ENCODE measurements around the gene SLC9A6. TPM values are rescaled to one million over a fixed set of nuclear protein-coding genes. Genes with fewer than 3 reads are reported as not detected.

Gene SLC9A6
- total and polyA plus RNA-seq, 2 of the 13 experiments (the other 11 are each of a cell fraction or from before 2014, with no cell fraction given), result 3.9 to 8.0 TPM

DNA sequence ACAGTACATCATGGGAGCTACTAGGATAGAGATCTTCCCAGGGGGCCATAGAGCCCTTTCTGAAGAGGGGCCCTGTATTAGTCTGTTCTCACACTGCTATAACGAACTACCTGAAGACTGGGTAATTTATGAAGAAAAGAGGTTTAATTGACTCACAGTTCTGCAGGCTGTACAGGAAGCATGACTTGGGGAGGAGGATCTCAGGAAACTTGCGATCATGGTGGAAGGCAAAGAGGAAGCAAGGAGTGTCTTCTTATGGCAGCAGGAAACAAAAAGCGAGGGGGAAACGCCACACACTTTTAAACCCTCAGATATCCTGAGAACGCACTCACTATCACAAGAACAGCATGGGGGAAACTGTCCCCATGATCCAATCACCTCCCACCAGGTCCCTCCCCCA lies 4.2 kb upstream of the SLC9A6 start:
- CTCF ChIA-PET (ENCODE audit: low intra/inter-chr PET ratio, low total read pairs), result no interaction called here
- Histone ChIP-seq H3K27ac (ENCODE audit: extremely low read length, insufficient read depth, low read length) (no peak overlapping the region), H3K4me1 (ENCODE audit: insufficient read depth, low read length) (no peaks in the 10 kb centered on the region; the same call in 1 of the 2 replicates), H3K27me3 (ENCODE audit: control insufficient read depth in 1 of 2, insufficient read depth in 2 of 2, low read length in 2 of 2) (no peaks in the 10 kb centered on the region), H3K4me2 (ENCODE audit: low read depth, low read length) (no peak overlapping the region), H3K79me2 (ENCODE audit: insufficient read depth, low read length) (no peaks in the 10 kb centered on the region), H3K9ac (ENCODE audit: insufficient read depth, low read depth, low read length) (no peak overlapping the region), H4K20me1 (ENCODE audit: insufficient read depth, low read length) (no peaks in the 10 kb centered on the region), H3K9me3 (ENCODE audit: low read length) (no peaks in the 10 kb centered on the region), H2AFZ (ENCODE audit: low read length) (no peak overlapping the region), H3K4me3 (replicated peaks in 1 of 3; ENCODE audit: insufficient read depth in 1 of 3, low read depth in 2 of 3, low read length in 3 of 3) (no peak overlapping the region), H3K36me3 (replicated peaks in 1 of 2; ENCODE audit: control insufficient read depth in 1 of 2, insufficient read depth in 2 of 2, low read length in 2 of 2) (no peaks in the 10 kb centered on the region)
- intact Hi-C loops (cut with micrococcal nuclease; ENCODE audit: unreplicated experiment) (no loop called here), in situ Hi-C loops (cut with HindIII; ENCODE audit: extremely low pct_ligation_motif_present, low pct_unique_long_range_greater_than_20kb) (no loop called here)
- no peak for DNase-seq (ENCODE audit: low spot score)
- TF ChIP-seq, protein P1, sequence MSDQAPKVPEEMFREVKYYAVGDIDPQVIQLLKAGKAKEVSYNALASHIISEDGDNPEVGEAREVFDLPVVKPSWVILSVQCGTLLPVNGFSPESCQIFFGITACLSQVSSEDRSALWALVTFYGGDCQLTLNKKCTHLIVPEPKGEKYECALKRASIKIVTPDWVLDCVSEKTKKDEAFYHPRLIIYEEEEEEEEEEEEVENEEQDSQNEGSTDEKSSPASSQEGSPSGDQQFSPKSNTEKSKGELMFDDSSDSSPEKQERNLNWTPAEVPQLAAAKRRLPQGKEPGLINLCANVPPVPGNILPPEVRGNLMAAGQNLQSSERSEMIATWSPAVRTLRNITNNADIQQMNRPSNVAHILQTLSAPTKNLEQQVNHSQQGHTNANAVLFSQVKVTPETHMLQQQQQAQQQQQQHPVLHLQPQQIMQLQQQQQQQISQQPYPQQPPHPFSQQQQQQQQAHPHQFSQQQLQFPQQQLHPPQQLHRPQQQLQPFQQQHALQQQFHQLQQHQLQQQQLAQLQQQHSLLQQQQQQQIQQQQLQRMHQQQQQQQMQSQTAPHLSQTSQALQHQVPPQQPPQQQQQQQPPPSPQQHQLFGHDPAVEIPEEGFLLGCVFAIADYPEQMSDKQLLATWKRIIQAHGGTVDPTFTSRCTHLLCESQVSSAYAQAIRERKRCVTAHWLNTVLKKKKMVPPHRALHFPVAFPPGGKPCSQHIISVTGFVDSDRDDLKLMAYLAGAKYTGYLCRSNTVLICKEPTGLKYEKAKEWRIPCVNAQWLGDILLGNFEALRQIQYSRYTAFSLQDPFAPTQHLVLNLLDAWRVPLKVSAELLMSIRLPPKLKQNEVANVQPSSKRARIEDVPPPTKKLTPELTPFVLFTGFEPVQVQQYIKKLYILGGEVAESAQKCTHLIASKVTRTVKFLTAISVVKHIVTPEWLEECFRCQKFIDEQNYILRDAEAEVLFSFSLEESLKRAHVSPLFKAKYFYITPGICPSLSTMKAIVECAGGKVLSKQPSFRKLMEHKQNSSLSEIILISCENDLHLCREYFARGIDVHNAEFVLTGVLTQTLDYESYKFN (CRISPR knock-in tag; conservative IDR thresholded peaks at IDR 0.05), result no peak
- TF ChIP-seq, protein P2, sequence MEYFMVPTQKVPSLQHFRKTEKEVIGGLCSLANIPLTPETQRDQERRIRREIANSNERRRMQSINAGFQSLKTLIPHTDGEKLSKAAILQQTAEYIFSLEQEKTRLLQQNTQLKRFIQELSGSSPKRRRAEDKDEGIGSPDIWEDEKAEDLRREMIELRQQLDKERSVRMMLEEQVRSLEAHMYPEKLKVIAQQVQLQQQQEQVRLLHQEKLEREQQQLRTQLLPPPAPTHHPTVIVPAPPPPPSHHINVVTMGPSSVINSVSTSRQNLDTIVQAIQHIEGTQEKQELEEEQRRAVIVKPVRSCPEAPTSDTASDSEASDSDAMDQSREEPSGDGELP (IDR thresholded peaks at IDR 0.05; ENCODE audit: borderline replicate concordance, low read depth), result no peak
- FAIRE-seq, result no peak
- ATAC-seq, result no peak
- 85% methylated on average over 4 of the region's 5 CpGs for WGBS (ENCODE audit: low lambda C conversion rate)
- BruUV-seq (replicated peaks), result no TSS peak
- POLR2A ChIA-PET, result no interaction called here

DNA sequence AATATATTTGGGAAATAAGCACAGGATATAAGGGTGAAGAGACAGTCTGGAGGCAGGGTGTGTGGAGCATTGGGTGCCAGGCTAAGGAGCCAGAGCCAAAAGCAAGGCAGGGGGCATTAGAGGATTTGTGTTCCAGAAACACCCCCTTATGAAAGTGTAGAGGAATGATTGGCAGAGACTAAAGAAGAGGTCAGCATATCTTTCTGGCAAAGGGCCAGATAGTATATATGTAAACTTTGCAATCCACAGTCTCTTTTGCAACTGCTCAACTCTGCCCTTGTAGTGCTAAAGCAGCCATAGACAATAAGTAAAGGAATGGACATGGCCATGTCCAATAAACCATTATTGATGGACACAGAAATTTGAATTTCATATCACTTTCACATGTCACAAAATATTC lies 3.6 kb upstream of the SLC9A6 start:
- Histone ChIP-seq H3K9ac (ENCODE audit: insufficient read depth, low read depth, low read length) (no peak overlapping the region), H3K27me3 (ENCODE audit: control insufficient read depth in 1 of 2, insufficient read depth in 2 of 2, low read length in 2 of 2) (no peaks in the 10 kb centered on the region), H3K9me3 (ENCODE audit: low read length) (no peaks in the 10 kb centered on the region), H3K79me2 (ENCODE audit: insufficient read depth, low read length) (no peaks in the 10 kb centered on the region), H3K4me1 (ENCODE audit: insufficient read depth, low read length) (no peaks in the 10 kb centered on the region; the same call in 1 of the 2 replicates), H3K4me3 (replicated peaks in 1 of 3; ENCODE audit: insufficient read depth in 1 of 3, low read depth in 2 of 3, low read length in 3 of 3) (no peak overlapping the region), H2AFZ (ENCODE audit: low read length) (no peak overlapping the region), H3K36me3 (replicated peaks in 1 of 2; ENCODE audit: control insufficient read depth in 1 of 2, insufficient read depth in 2 of 2, low read length in 2 of 2) (no peaks in the 10 kb centered on the region), H4K20me1 (ENCODE audit: insufficient read depth, low read length) (no peaks in the 10 kb centered on the region), H3K27ac (ENCODE audit: extremely low read length, insufficient read depth, low read length) (no peak overlapping the region), H3K4me2 (ENCODE audit: low read depth, low read length) (no peak overlapping the region)
- POLR2A ChIA-PET, result no interaction called here
- no peak for ATAC-seq
- TF ChIP-seq, protein P3, sequence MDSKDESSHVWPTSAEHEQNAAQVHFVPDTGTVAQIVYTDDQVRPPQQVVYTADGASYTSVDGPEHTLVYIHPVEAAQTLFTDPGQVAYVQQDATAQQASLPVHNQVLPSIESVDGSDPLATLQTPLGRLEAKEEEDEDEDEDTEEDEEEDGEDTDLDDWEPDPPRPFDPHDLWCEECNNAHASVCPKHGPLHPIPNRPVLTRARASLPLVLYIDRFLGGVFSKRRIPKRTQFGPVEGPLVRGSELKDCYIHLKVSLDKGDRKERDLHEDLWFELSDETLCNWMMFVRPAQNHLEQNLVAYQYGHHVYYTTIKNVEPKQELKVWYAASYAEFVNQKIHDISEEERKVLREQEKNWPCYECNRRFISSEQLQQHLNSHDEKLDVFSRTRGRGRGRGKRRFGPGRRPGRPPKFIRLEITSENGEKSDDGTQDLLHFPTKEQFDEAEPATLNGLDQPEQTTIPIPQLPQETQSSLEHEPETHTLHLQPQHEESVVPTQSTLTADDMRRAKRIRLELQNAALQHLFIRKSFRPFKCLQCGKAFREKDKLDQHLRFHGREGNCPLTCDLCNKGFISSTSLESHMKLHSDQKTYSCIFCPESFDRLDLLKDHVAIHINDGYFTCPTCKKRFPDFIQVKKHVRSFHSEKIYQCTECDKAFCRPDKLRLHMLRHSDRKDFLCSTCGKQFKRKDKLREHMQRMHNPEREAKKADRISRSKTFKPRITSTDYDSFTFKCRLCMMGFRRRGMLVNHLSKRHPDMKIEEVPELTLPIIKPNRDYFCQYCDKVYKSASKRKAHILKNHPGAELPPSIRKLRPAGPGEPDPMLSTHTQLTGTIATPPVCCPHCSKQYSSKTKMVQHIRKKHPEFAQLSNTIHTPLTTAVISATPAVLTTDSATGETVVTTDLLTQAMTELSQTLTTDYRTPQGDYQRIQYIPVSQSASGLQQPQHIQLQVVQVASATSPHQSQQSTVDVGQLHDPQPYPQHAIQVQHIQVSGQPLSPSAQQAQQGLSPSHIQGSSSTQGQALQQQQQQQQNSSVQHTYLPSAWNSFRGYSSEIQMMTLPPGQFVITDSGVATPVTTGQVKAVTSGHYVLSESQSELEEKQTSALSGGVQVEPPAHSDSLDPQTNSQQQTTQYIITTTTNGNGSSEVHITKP (CRISPR knock-in tag; IDR thresholded peaks at IDR 0.05; ENCODE audit: low read depth), result no peak
- TF ChIP-seq ZNF230 (CRISPR knock-in tag; IDR thresholded peaks at IDR 0.05) (no peak), SRF (IDR thresholded peaks at IDR 0.05; ENCODE audit: low read depth, low read length) (no peak), KAT2B (IDR thresholded peaks at IDR 0.05; ENCODE audit: borderline replicate concordance, low read depth, low read length) (no peak), SP1 (IDR thresholded peaks at IDR 0.05) (no peak), SP1 (CRISPR knock-in tag; IDR thresholded peaks at IDR 0.05) (no peak)
- TF ChIP-seq, protein P4, sequence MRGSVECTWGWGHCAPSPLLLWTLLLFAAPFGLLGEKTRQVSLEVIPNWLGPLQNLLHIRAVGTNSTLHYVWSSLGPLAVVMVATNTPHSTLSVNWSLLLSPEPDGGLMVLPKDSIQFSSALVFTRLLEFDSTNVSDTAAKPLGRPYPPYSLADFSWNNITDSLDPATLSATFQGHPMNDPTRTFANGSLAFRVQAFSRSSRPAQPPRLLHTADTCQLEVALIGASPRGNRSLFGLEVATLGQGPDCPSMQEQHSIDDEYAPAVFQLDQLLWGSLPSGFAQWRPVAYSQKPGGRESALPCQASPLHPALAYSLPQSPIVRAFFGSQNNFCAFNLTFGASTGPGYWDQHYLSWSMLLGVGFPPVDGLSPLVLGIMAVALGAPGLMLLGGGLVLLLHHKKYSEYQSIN (CRISPR knock-in tag; IDR thresholded peaks at IDR 0.05; ENCODE audit: borderline replicate concordance), result no peak
- intact Hi-C loops (cut with micrococcal nuclease; ENCODE audit: unreplicated experiment) (no loop called here), in situ Hi-C loops (cut with HindIII; ENCODE audit: extremely low pct_ligation_motif_present, low pct_unique_long_range_greater_than_20kb) (no loop called here)
- no peak for FAIRE-seq
- BruUV-seq (replicated peaks), result no TSS peak
- DNase-seq (ENCODE audit: low spot score), result no peak
- CTCF ChIA-PET (ENCODE audit: low intra/inter-chr PET ratio, low total read pairs), result no interaction called here
